Activated CD4-positive, alpha-beta T cell treated with anti-CD3 and anti-CD28 coated beads, Interleukin-2, amount 10 ng/mL, durations not matched to agents 24 days and 14 days (primary cell): Measurements from ENCODE around the gene EIPR1. TPM values are rescaled to one million over a fixed set of nuclear protein-coding genes. Genes with fewer than 3 reads are reported as not detected.
"Not testable (repeated sequence)": the region's sequence is repeated elsewhere in the genome, so short reads cannot be mapped to it uniquely, and the experiment has no call there.

ENCODE experiments used
- DNase-seq: peaks from one replicate; pipeline ENCODE4 v3.0.0; 2022
- H3K27ac Mint-ChIP-seq: one replicate; pipeline ENCODE4 v1.8.0; 2022; ENCODE audit warnings: mild to moderate bottlenecking, mixed read lengths
- H3K27me3 Mint-ChIP-seq: one replicate; pipeline ENCODE4 v1.8.0; 2022; ENCODE audit warnings: mixed read lengths
- H3K36me3 Mint-ChIP-seq: one replicate; pipeline ENCODE4 v1.8.0; 2022; ENCODE audit warnings: low read depth, mild to moderate bottlenecking, mixed read lengths
- H3K4me1 Mint-ChIP-seq: one replicate; pipeline ENCODE4 v1.8.0; 2021; ENCODE audit warnings: mixed read lengths
- H3K4me3 Mint-ChIP-seq: one replicate; pipeline ENCODE4 v1.8.0; 2022; ENCODE audit warnings: mild to moderate bottlenecking, moderate library complexity, mixed read lengths
- H3K9me3 Mint-ChIP-seq: one replicate; pipeline ENCODE4 v1.8.0; 2021; ENCODE audit warnings: mixed read lengths
- intact Hi-C: fragments of 100-400 bp; cut with micrococcal nuclease; formaldehyde crosslinking; loops from one replicate; pipeline ENCODE4 v1.15.1; 2023
- total RNA-seq: library from RNA; stranded (reverse); gene quantifications from 2 replicates; pipeline ENCODE4 v1.2.3, GENCODE V29; 2022

The EIPR1 gene
- total RNA-seq, 1 donor from 2014 or later = 52.1 TPM

- intact Hi-C loops = no loop called here
- DNase-seq = no peak
- Mint-ChIP-seq H3K9me3 (no peaks in the 10 kb centered on the region), H3K4me1 (no peaks in the 10 kb centered on the region), H3K4me3 (no peak overlapping the region), H3K27me3 (no peaks in the 10 kb centered on the region), H3K27ac (no peak overlapping the region), H3K36me3 (peaks cover 4% of the 10 kb centered on the region)
These were observed 92.7 kb downstream of the EIPR1 start for GRCh38 chr2:3284657-3285630.

GRCh38 chr2:3283876-3284656 is 93.6 kb downstream of the EIPR1 start:
- DNase-seq, H3K36me3 Mint-ChIP-seq, H3K4me1 Mint-ChIP-seq, H3K27me3 Mint-ChIP-seq, H3K4me3 Mint-ChIP-seq, H3K9me3 Mint-ChIP-seq, intact Hi-C loops, H3K27ac Mint-ChIP-seq: not testable (repeated sequence)

GRCh38 chr2:3283206-3283605 is 94.4 kb downstream of the EIPR1 start:
- Mint-ChIP-seq H3K27me3 (no peaks in the 10 kb centered on the region), H3K9me3 (no peaks in the 10 kb centered on the region), H3K27ac (no peak overlapping the region), H3K36me3 (peaks cover 5% of the 10 kb centered on the region), H3K4me1 (peaks cover 4% of the 10 kb centered on the region), H3K4me3 (no peak overlapping the region)
- DNase-seq = no peak
- intact Hi-C loops = no loop called here

DNA sequence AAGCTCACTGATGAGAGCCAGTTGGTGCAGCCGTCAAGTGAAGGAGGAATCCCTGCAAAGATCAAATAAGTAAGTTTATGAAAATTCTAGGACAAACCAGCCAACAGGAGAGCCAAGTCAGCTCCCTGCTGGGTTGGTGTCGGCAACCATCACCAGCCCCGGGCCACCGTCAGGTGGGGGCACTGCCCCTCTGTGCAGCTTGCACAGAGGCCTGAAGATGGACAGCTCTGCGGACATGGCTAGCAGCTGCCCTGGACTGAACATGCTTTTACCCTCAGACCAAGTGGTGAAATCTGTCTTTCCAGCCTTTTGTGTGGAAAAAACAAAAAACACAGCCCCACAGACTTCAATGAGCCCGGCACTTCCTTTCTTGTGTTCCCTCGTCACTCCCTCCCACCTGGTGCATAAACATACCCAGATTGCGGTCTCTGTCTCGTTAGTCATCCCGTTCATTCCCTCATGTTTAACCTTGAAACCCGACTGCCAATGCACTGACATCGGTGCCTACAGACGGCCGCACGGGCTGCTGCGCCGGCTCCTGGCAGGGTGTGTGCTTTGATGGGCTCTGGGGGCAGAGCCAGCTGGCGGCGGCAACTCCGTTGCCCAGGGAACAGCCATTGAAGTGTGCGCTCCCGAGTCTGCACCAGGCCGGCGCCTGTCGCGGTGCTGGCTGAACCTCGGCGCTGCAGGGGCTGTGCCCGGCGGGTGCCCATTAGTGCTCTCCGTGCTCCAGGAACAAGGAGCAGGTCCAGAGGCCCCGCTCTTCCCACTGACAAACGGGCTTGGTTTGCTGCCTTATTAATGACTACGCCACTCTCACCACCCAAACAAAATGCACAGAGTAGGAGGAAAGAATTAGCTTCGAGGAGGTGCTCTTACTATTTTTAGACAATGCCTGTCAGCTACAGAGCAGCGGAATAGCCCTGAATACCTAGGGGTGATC is 95.3 kb downstream of the EIPR1 start:
- intact Hi-C loops = no loop called here
- H3K27ac Mint-ChIP-seq = no peak overlapping the region
- H3K27me3 Mint-ChIP-seq = no peaks in the 10 kb centered on the region
- H3K4me1 Mint-ChIP-seq = peaks cover 4% of the 10 kb centered on the region
- H3K4me3 Mint-ChIP-seq = no peak overlapping the region
- H3K36me3 Mint-ChIP-seq = peaks cover 5% of the 10 kb centered on the region
- DNase-seq = no peak
- no peaks in the 10 kb centered on the region for H3K9me3 Mint-ChIP-seq

GRCh38 chr2:3280683-3281520 is 96.7 kb downstream of the EIPR1 start:
- Mint-ChIP-seq H3K36me3 (peaks cover 11% of the 10 kb centered on the region), H3K4me1 (peaks cover 4% of the 10 kb centered on the region), H3K4me3 (no peak overlapping the region), H3K27me3 (no peaks in the 10 kb centered on the region), H3K9me3 (no peaks in the 10 kb centered on the region), H3K27ac (no peak overlapping the region)
- intact Hi-C loops = no loop called here
- DNase-seq = no peak

- peaks cover 14% of the 10 kb centered on the region for H3K36me3 Mint-ChIP-seq
- H3K4me1 Mint-ChIP-seq = peaks cover 4% of the 10 kb centered on the region
- peak overlapping the region; percentile 25 for H3K27ac Mint-ChIP-seq
- H3K4me3 Mint-ChIP-seq = no peak overlapping the region
- no peaks in the 10 kb centered on the region for H3K9me3 Mint-ChIP-seq
- intact Hi-C loops = no loop called here
- no peaks in the 10 kb centered on the region for H3K27me3 Mint-ChIP-seq
- DNase-seq = no peak
These were observed 97.4 kb downstream of the EIPR1 start for GRCh38 chr2:3280197-3280596.

- no peak overlapping the region for H3K27ac Mint-ChIP-seq
- no peak overlapping the region for H3K4me3 Mint-ChIP-seq
- no peaks in the 10 kb centered on the region for H3K9me3 Mint-ChIP-seq
- no peaks in the 10 kb centered on the region for H3K27me3 Mint-ChIP-seq
- no peak for DNase-seq
- peaks cover 4% of the 10 kb centered on the region for H3K4me1 Mint-ChIP-seq
- H3K36me3 Mint-ChIP-seq = peaks cover 16% of the 10 kb centered on the region
- intact Hi-C loops = no loop called here
These were observed 98.2 kb downstream of the EIPR1 start for GRCh38 chr2:3279236-3279960.

GRCh38 chr2:3278521-3279218 is 98.9 kb downstream of the EIPR1 start:
- intact Hi-C loops = no loop called here
- Mint-ChIP-seq H3K27ac (peak overlapping the region; percentile 66), H3K9me3 (peaks cover 4% of the 10 kb centered on the region), H3K27me3 (no peaks in the 10 kb centered on the region), H3K4me1 (peaks cover 4% of the 10 kb centered on the region), H3K36me3 (peaks cover 21% of the 10 kb centered on the region), H3K4me3 (no peak overlapping the region)
- DNase-seq = no peak

- no peak for DNase-seq
- intact Hi-C loops = no loop called here
- Mint-ChIP-seq H3K36me3 (peaks cover 24% of the 10 kb centered on the region), H3K4me1 (peaks cover 4% of the 10 kb centered on the region), H3K27ac (peak overlapping the region; percentile 66), H3K4me3 (no peak overlapping the region), H3K9me3 (peaks cover 7% of the 10 kb centered on the region), H3K27me3 (no peaks in the 10 kb centered on the region)
These were observed 99.7 kb downstream of the EIPR1 start for GRCh38 chr2:3277748-3278520.

- intact Hi-C loops = no loop called here
These were observed 100.4 kb downstream of the EIPR1 start for GRCh38 chr2:3277050-3277747.

DNA sequence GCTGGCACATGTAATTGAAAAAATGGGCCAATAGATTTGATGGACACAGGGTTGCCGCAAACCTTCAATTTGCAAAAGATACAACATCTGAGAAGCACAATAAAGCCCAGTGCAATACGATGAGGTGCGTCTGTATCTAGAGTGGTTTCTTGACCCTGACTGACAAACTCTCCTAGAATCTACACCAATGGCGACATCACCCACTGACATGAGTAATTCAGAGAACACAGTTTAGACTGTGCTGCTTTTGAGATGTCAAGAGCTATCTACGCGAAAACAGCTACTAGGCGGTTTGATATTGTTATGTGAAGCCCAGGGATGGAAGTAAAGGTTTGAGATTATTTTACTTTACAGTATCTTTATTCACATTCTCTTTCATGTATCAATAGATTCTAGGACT is 104.9 kb downstream of the EIPR1 start:
- Mint-ChIP-seq H3K4me1 (peaks cover 3% of the 10 kb centered on the region), H3K36me3 (peaks cover 39% of the 10 kb centered on the region), H3K4me3 (no peak overlapping the region), H3K27ac (no peak overlapping the region), H3K9me3 (peaks cover 26% of the 10 kb centered on the region), H3K27me3 (no peaks in the 10 kb centered on the region)
- DNase-seq = no peak
- intact Hi-C loops = no loop called here

More at GRCh38 chr2:3277050-3277747, 100.4 kb downstream of the EIPR1 start:
- H3K27ac Mint-ChIP-seq = no peak overlapping the region
- H3K4me1 Mint-ChIP-seq = peaks cover 7% of the 10 kb centered on the region
- peaks cover 29% of the 10 kb centered on the region for H3K36me3 Mint-ChIP-seq
- DNase-seq = no peak
- H3K27me3 Mint-ChIP-seq = no peaks in the 10 kb centered on the region
- H3K9me3 Mint-ChIP-seq = peaks cover 13% of the 10 kb centered on the region
- no peak overlapping the region for H3K4me3 Mint-ChIP-seq
